Measurements from ENCODE around the gene EPS8L3. TPM values are rescaled to one million over a fixed set of nuclear protein-coding genes. Genes with fewer than 3 reads are reported as not detected.
"Not testable (repeated sequence)": the region's sequence is repeated elsewhere in the genome, so short reads cannot be mapped to it uniquely, and the experiment has no call there.

Gene EPS8L3
- total RNA-seq, 1 donor from 2014 or later, result not detected

GRCh38 chr1:109781806-109782205 lies 18.1 kb upstream of the EPS8L3 start:
- intact Hi-C loops (cut with micrococcal nuclease), result no loop called here

- intact Hi-C loops (cut with micrococcal nuclease), result no loop called here
These were observed 17.3 kb upstream of the EPS8L3 start for GRCh38 chr1:109780982-109781381.

- intact Hi-C loops (cut with micrococcal nuclease), result loop anchor here (1.0 to 2.0 kb wide), 2 partner anchors 13 to 206 kb away; partner anchors contain the start of gene AHCYL1
These were observed 14.4 kb upstream of the EPS8L3 start for GRCh38 chr1:109777980-109778625.

GRCh38 chr1:109777436-109777835 lies 13.7 kb upstream of the EPS8L3 start:
- intact Hi-C loops (cut with micrococcal nuclease), result loop anchor here (1.0 to 2.0 kb wide), 2 partner anchors 13 to 207 kb away; partner anchors contain the start of gene AHCYL1

- intact Hi-C loops (cut with micrococcal nuclease), result loop anchor here (1.0 to 2.0 kb wide), 4 partner anchors 14 to 234 kb away; partner anchors contain the start of gene AHCYL1
These were observed 13.2 kb upstream of the EPS8L3 start for GRCh38 chr1:109776911-109777310.

- intact Hi-C loops (cut with micrococcal nuclease), result loop anchor here (1.0 to 2.0 kb wide), 3 partner anchors 14 to 235 kb away; no protein-coding TSS in a partner anchor
These were observed 12.6 kb upstream of the EPS8L3 start for GRCh38 chr1:109776206-109776835.

GRCh38 chr1:109775398-109775797 lies 11.7 kb upstream of the EPS8L3 start:
- intact Hi-C loops (cut with micrococcal nuclease), result no loop called here

GRCh38 chr1:109773900-109774485 lies 10.3 kb upstream of the EPS8L3 start:
- intact Hi-C loops (cut with micrococcal nuclease), result loop anchor here (1.0 kb wide), 1 partner anchor 131 kb away; no protein-coding TSS in a partner anchor

GRCh38 chr1:109773203-109773899 lies 9.6 kb upstream of the EPS8L3 start:
- intact Hi-C loops (cut with micrococcal nuclease), result loop anchor here (1.0 kb wide), 1 partner anchor 130 kb away; no protein-coding TSS in a partner anchor

GRCh38 chr1:109772658-109773202 lies 9.0 kb upstream of the EPS8L3 start:
- intact Hi-C loops (cut with micrococcal nuclease), result loop anchor here (1.0 kb wide), 1 partner anchor 129 kb away; no protein-coding TSS in a partner anchor

- intact Hi-C loops (cut with micrococcal nuclease), result no loop called here
These were observed 8.3 kb upstream of the EPS8L3 start for GRCh38 chr1:109771712-109772657.

GRCh38 chr1:109770331-109771095 lies 6.8 kb upstream of the EPS8L3 start:
- intact Hi-C loops (cut with micrococcal nuclease), result no loop called here

- intact Hi-C loops (cut with micrococcal nuclease), result no loop called here
These were observed 5.8 kb upstream of the EPS8L3 start for GRCh38 chr1:109769330-109770078.

- intact Hi-C loops (cut with micrococcal nuclease), result no loop called here
These were observed 5.1 kb upstream of the EPS8L3 start for GRCh38 chr1:109768820-109769219.

GRCh38 chr1:109768335-109768650 lies 4.6 kb upstream of the EPS8L3 start:
- intact Hi-C loops (cut with micrococcal nuclease), result no loop called here

GRCh38 chr1:109767637-109768334 lies 4.1 kb upstream of the EPS8L3 start:
- intact Hi-C loops (cut with micrococcal nuclease), result no loop called here

GRCh38 chr1:109766991-109767636 lies 3.4 kb upstream of the EPS8L3 start:
- intact Hi-C loops (cut with micrococcal nuclease), result not testable (repeated sequence)

Measured in T-helper 2 cell treated with Interferon-gamma antibody and Interleukin-4, amounts not matched to agents 100 ng/mL and 5 ng/mL, for 36 hours (primary cell).